Neural cell (in vitro differentiated cells): ENCODE results near the gene GLRX2. TPM values are rescaled to one million over a fixed set of nuclear protein-coding genes. Genes with fewer than 3 reads are reported as not detected.

Source experiments
- H2AFZ ChIP-seq: fragments of 200-600, 300-800 bp; sonication (generic), shearing (Covaris generic); 2 replicates; pipeline ENCODE4 v1.6.0; 2014; ENCODE audit warnings: low read depth, mild to moderate bottlenecking, antibody characterized with exemption, low read length, moderate library complexity
- H3F3A ChIP-seq: fragments of 200-600 bp; shearing (Covaris generic); 2 replicates; pipeline ENCODE4 v1.6.1; 2016; ENCODE audit warnings: mild to moderate bottlenecking, moderate library complexity, mixed read lengths, antibody characterized with exemption, low read length; ENCODE audit not compliant: insufficient read depth, poor library complexity, severe bottlenecking
- H3K27ac ChIP-seq: fragments of 200-600, 300-800 bp; sonication (generic), shearing (Covaris generic); 2 replicates; pipeline ENCODE4 v1.5.1; 2014; ENCODE audit warnings: mild to moderate bottlenecking, low read length, moderate library complexity
- H3K27me3 ChIP-seq: fragments of 300-800, 200-600 bp; sonication (generic), shearing (Covaris generic); 2 replicates; pipeline ENCODE4 v1.6.0; 2014; ENCODE audit warnings: mild to moderate bottlenecking, low read depth, low read length, moderate library complexity; ENCODE audit not compliant: insufficient read depth
- H3K36me3 ChIP-seq: fragments of 300-800, 200-600 bp; sonication (generic), shearing (Covaris generic); 2 replicates; pipeline ENCODE4 v1.5.1; 2014; ENCODE audit warnings: mild to moderate bottlenecking, antibody characterized with exemption, low read length, moderate library complexity; ENCODE audit not compliant: insufficient read depth
- H3K4me2 ChIP-seq: fragments of 300-800, 200-600 bp; sonication (generic), shearing (Covaris generic); 2 replicates; pipeline ENCODE4 v1.6.0; 2014; ENCODE audit warnings: mild to moderate bottlenecking, low read length
- H3K4me3 ChIP-seq: fragments of 300-800, 200-600 bp; sonication (generic), shearing (Covaris generic); 2 replicates; pipeline ENCODE4 v1.5.1; 2014; ENCODE audit warnings: mild to moderate bottlenecking, low read length, moderate library complexity
- H3K79me2 ChIP-seq: fragments of 200-600 bp; shearing (Covaris generic); replicated peaks from 2 replicates; pipeline ENCODE4 v1.6.0; 2014; ENCODE audit warnings: mild to moderate bottlenecking, low read length, moderate library complexity; ENCODE audit not compliant: insufficient read depth
- H3K9ac ChIP-seq: fragments of 300-800, 200-600 bp; sonication (generic), shearing (Covaris generic); 2 replicates; pipeline ENCODE4 v1.6.1; 2016; ENCODE audit warnings: mild to moderate bottlenecking, low read length, mixed read lengths
- H3K9me2 ChIP-seq: fragments of 200-600 bp; shearing (Covaris generic); 2 replicates; pipeline ENCODE4 v1.6.1; 2016; ENCODE audit warnings: mild to moderate bottlenecking, low read length, mixed read lengths; ENCODE audit not compliant: insufficient read depth
- H3K9me3 ChIP-seq: fragments of 200-600, 300-800 bp; sonication (generic), shearing (Covaris generic); 2 replicates; pipeline ENCODE4 v1.6.1; 2016; ENCODE audit warnings: mild to moderate bottlenecking, mixed run types, low read length, moderate library complexity, mixed read lengths
- H4K20me1 ChIP-seq: fragments of 200-600 bp; shearing (Covaris generic); 2 replicates; pipeline ENCODE4 v1.6.1; 2016; ENCODE audit warnings: mild to moderate bottlenecking, mixed run types; ENCODE audit not compliant: insufficient read depth
- CTCF ChIP-seq: fragments of 450-650 bp; IDR thresholded peaks from 2 replicates; pipeline ENCODE4 v1.5.1; 2014; ENCODE audit warnings: antibody characterized with exemption, mild to moderate bottlenecking, moderate library complexity; ENCODE audit not compliant: poor library complexity, severe bottlenecking
- EP300 ChIP-seq: fragments of 450-650 bp; conservative IDR thresholded peaks from 2 replicates; pipeline ENCODE4 v1.6.1; 2014; ENCODE audit warnings: antibody characterized with exemption, mild to moderate bottlenecking, moderate library complexity; ENCODE audit not compliant: poor library complexity, severe bottlenecking
- EZH2 ChIP-seq: fragments of 200-600, 300-800 bp; shearing (Covaris generic), sonication (generic); IDR thresholded peaks from 2 replicates; pipeline ENCODE4 v1.6.1; 2014; ENCODE audit warnings: antibody characterized with exemption, low read length, borderline replicate concordance, mild to moderate bottlenecking; ENCODE audit not compliant: insufficient read depth, poor library complexity, severe bottlenecking
- MXI1 ChIP-seq: fragments of 450-650 bp; conservative IDR thresholded peaks from 2 replicates; pipeline ENCODE4 v1.6.1; 2014; ENCODE audit warnings: antibody characterized with exemption, mild to moderate bottlenecking; ENCODE audit not compliant: poor library complexity, severe bottlenecking
- POLR2AphosphoS5 ChIP-seq: IDR thresholded peaks from 2 replicates; pipeline ENCODE4 v1.6.1; 2012
- RAD21 ChIP-seq: fragments of 450-650 bp; conservative IDR thresholded peaks from 2 replicates; pipeline ENCODE4 v1.6.1; 2014; ENCODE audit warnings: antibody characterized with exemption, mild to moderate bottlenecking, moderate library complexity
- REST ChIP-seq: IDR thresholded peaks from 2 replicates; pipeline ENCODE4 v1.6.1; 2012; ENCODE audit warnings: borderline replicate concordance
- SMC3 ChIP-seq: fragments of 450-650 bp; conservative IDR thresholded peaks from 2 replicates; pipeline ENCODE4 v1.6.1; 2014; ENCODE audit warnings: antibody characterized with exemption, mild to moderate bottlenecking, moderate library complexity; ENCODE audit not compliant: poor library complexity
- TAF1 ChIP-seq: IDR thresholded peaks from 2 replicates; pipeline ENCODE4 v1.6.1; 2012; ENCODE audit warnings: low read depth
- polyA plus RNA-seq: library from polyadenylated mRNA; depleted of rRNA; stranded (reverse); fragments of >200 nt; gene quantifications from 2 replicates; pipeline ENCODE4 v1.2.3, GENCODE V29; 2014

The GLRX2 gene
- polyA plus RNA-seq, 1 donor from 2014 or later, result 6.6 TPM

GRCh38 chr1:193077991-193078390 lies 27.2 kb downstream of the GLRX2 start:
- TF ChIP-seq SMC3 (no peak), RAD21 (no peak), EP300 (no peak), POLR2AphosphoS5 (no peak), TAF1 (no peak), EZH2 (no peak)
- Histone ChIP-seq H3K36me3 (peaks cover 43% of the 10 kb centered on the region), H3K9me3 (peaks cover 9% of the 10 kb centered on the region), H2AFZ (no peak overlapping the region), H3K9me2 (no peaks in the 10 kb centered on the region), H3F3A (no peaks in the 10 kb centered on the region), H3K9ac (no peak overlapping the region), H4K20me1 (no peaks in the 10 kb centered on the region), H3K27ac (no peak overlapping the region), H3K79me2 (peaks cover 14% of the 10 kb centered on the region), H3K4me3 (no peak overlapping the region), H3K4me2 (no peak overlapping the region), H3K27me3 (no peaks in the 10 kb centered on the region)

GRCh38 chr1:193070942-193071341 lies 34.3 kb downstream of the GLRX2 start:
- no peaks in the 10 kb centered on the region for H3K9me2 ChIP-seq
- no peaks in the 10 kb centered on the region for H3K27me3 ChIP-seq
- H3K9me3 ChIP-seq, result no peaks in the 10 kb centered on the region
- H3K4me2 ChIP-seq, result no peak overlapping the region
- H3K79me2 ChIP-seq, result peaks cover 61% of the 10 kb centered on the region
- H3K4me3 ChIP-seq, result no peak overlapping the region
- H4K20me1 ChIP-seq, result no peaks in the 10 kb centered on the region
- no peak overlapping the region for H3K9ac ChIP-seq
- H2AFZ ChIP-seq, result no peak overlapping the region
- no peaks in the 10 kb centered on the region for H3F3A ChIP-seq
- no peak overlapping the region for H3K27ac ChIP-seq
- TF ChIP-seq SMC3, result no peak
- no peak for TF ChIP-seq EZH2
- no peak for TF ChIP-seq TAF1
- no peak for TF ChIP-seq EP300
- TF ChIP-seq MXI1, result no peak
- no peak for TF ChIP-seq REST
- no peak for TF ChIP-seq CTCF
- TF ChIP-seq RAD21, result no peak
- no peak for TF ChIP-seq POLR2AphosphoS5
- no peaks in the 10 kb centered on the region for H3K36me3 ChIP-seq

GRCh38 chr1:193070386-193070753 lies 34.8 kb downstream of the GLRX2 start:
- peaks cover 61% of the 10 kb centered on the region for H3K79me2 ChIP-seq
- no peak overlapping the region for H3K4me3 ChIP-seq
- H3K27ac ChIP-seq, result no peak overlapping the region
- no peaks in the 10 kb centered on the region for H3K9me3 ChIP-seq
- H3K9me2 ChIP-seq, result no peaks in the 10 kb centered on the region
- no peak overlapping the region for H3K9ac ChIP-seq
- H3F3A ChIP-seq, result no peaks in the 10 kb centered on the region
- no peak overlapping the region for H3K4me2 ChIP-seq
- no peaks in the 10 kb centered on the region for H4K20me1 ChIP-seq
- no peaks in the 10 kb centered on the region for H3K27me3 ChIP-seq
- H2AFZ ChIP-seq, result no peak overlapping the region
- no peak for TF ChIP-seq CTCF
- no peak for TF ChIP-seq SMC3
- no peak for TF ChIP-seq MXI1
- TF ChIP-seq TAF1, result no peak
- TF ChIP-seq POLR2AphosphoS5, result no peak
- no peak for TF ChIP-seq REST
- no peak for TF ChIP-seq EP300
- TF ChIP-seq EZH2, result no peak
- TF ChIP-seq RAD21, result no peak
- no peaks in the 10 kb centered on the region for H3K36me3 ChIP-seq
